SK-N-SH (cell line): ENCODE data around the gene ADORA3. TPM values are rescaled to one million over a fixed set of nuclear protein-coding genes. Genes with fewer than 3 reads are reported as not detected.

Experiments
- CTCF ChIA-PET: fragments of 300-600, 350-600 bp; formaldehyde crosslinking; extraction: SDS; loops from one replicate; lab custom pipeline; 2021; lab: Yijun Ruan, JAX
- POLR2A ChIA-PET: fragments of 350-600 bp; sonication (Branson Sonifier 250); formaldehyde crosslinking; extraction: SDS; loops from one replicate; lab custom pipeline; 2020; ENCODE audit warnings: antibody characterized with exemption, inconsistent platforms; lab: Yijun Ruan, JAX
- DNase-seq: peaks from one replicate; pipeline ENCODE4 v3.0.0; 2012
- H2AFZ ChIP-seq: fragments of 200-600 bp; sonication (generic); 2 replicates; pipeline ENCODE4 v1.8.1; 2016; ENCODE audit warnings: antibody characterized with exemption, mild to moderate bottlenecking, low read depth
- H3F3A ChIP-seq: fragments of 200-600 bp; sonication (generic); replicated peaks from 2 replicates; pipeline ENCODE3; 2016; ENCODE audit warnings: antibody characterized with exemption, mild to moderate bottlenecking; ENCODE audit not compliant: insufficient read depth
- H3K27ac ChIP-seq, 2 experiments: fragments of 200-500 bp in 1 of 2; fragments of 200-600 bp in 1 of 2; sonication (Bioruptor generic) in 1 of 2; sonication (generic), shearing (Covaris generic) in 1 of 2; 2 replicates each; pipeline versions ENCODE4 v1.5.1 to v1.6.1; 2014 to 2016; ENCODE audit warnings: low read depth in 2 of 2, inconsistent platforms in 1 of 2, low read length in 1 of 2, mild to moderate bottlenecking in 1 of 2, mixed read lengths in 1 of 2
- H3K27me3 ChIP-seq: fragments of 200-600 bp; sonication (generic), shearing (Covaris generic); 2 replicates; pipeline ENCODE4 v1.6.1; 2016; ENCODE audit warnings: mixed run types; ENCODE audit not compliant: insufficient read depth
- H3K36me3 ChIP-seq, 2 experiments: fragments of 200-500 bp in 1 of 2; fragments of 200-600 bp in 1 of 2; sonication (Bioruptor generic) in 1 of 2; sonication (generic) in 1 of 2; replicated peaks in 1 of 2; 2 replicates each; pipeline versions ENCODE3 to v1.5.1; 2014 to 2016; ENCODE audit warnings: low read length in 1 of 2, mild to moderate bottlenecking in 1 of 2; ENCODE audit not compliant: insufficient read depth in 2 of 2, control insufficient read depth in 1 of 2
- H3K4me1 ChIP-seq, 2 experiments: fragments of 200-500 bp in 1 of 2; fragments of 200-600 bp in 1 of 2; sonication (Bioruptor generic) in 1 of 2; sonication (generic), shearing (Covaris generic) in 1 of 2; 2 replicates each; pipeline versions ENCODE4 v1.5.1 to v1.6.1; 2014 to 2016; ENCODE audit warnings: low read depth in 1 of 2, low read length in 1 of 2, mixed run types in 1 of 2; ENCODE audit not compliant: insufficient read depth in 2 of 2, control insufficient read depth in 1 of 2
- H3K4me2 ChIP-seq: fragments of 200-600 bp; sonication (generic), shearing (Covaris generic); 2 replicates; pipeline ENCODE4 v1.6.1; 2017; ENCODE audit warnings: mixed run types
- H3K4me3 ChIP-seq, 2 experiments: fragments of 200-500 bp in 1 of 2; fragments of 200-600 bp in 1 of 2; sonication (Bioruptor generic) in 1 of 2; sonication (generic), shearing (Covaris generic) in 1 of 2; 2 replicates each; pipeline versions ENCODE4 v1.5.1 to v1.8.1; 2014 to 2016; ENCODE audit warnings: low read depth in 2 of 2, inconsistent platforms in 1 of 2, low read length in 1 of 2, mild to moderate bottlenecking in 1 of 2, mixed read lengths in 1 of 2, moderate library complexity in 1 of 2
- H3K79me2 ChIP-seq: fragments of 200-600 bp; sonication (generic); 2 replicates; pipeline ENCODE4 v1.8.1; 2017; ENCODE audit warnings: mild to moderate bottlenecking; ENCODE audit not compliant: insufficient read depth
- H3K9ac ChIP-seq: fragments of 200-600 bp; sonication (generic); 2 replicates; pipeline ENCODE4 v1.6.1; 2017; ENCODE audit warnings: mixed run types
- H3K9me2 ChIP-seq: fragments of 200-600 bp; sonication (generic); 2 replicates; pipeline ENCODE4 v1.6.1; 2017; ENCODE audit warnings: mixed run types
- H3K9me3 ChIP-seq: fragments of 200-600 bp; sonication (generic); 2 replicates; pipeline ENCODE4 v1.6.1; 2017; ENCODE audit warnings: mixed run types, mild to moderate bottlenecking, moderate library complexity
- H4K20me1 ChIP-seq: fragments of 200-600 bp; sonication (generic); 2 replicates; pipeline ENCODE4 v1.6.1; 2017; ENCODE audit warnings: mild to moderate bottlenecking, mixed run types; ENCODE audit not compliant: insufficient read depth
- CHD2 ChIP-seq: fragments of 150-350 bp; IDR thresholded peaks from 2 replicates; pipeline ENCODE4 v1.6.1; 2018; ENCODE audit warnings: low read length; ENCODE audit not compliant: partially characterized antibody
- ELF1 ChIP-seq: IDR thresholded peaks from 2 replicates; pipeline ENCODE4 v1.4.0; 2012
- EP300 ChIP-seq, 2 experiments: IDR thresholded peaks; 2 replicates each; pipeline versions ENCODE4 v1.4.0 to v1.6.1; 2012; ENCODE audit warnings: borderline replicate concordance in 1 of 2, low read depth in 1 of 2, low read length in 1 of 2
- FOXM1 ChIP-seq: IDR thresholded peaks from 2 replicates; pipeline ENCODE4 v1.4.0; 2012; ENCODE audit warnings: low read depth, mild to moderate bottlenecking
- GABPA ChIP-seq: IDR thresholded peaks from 2 replicates; pipeline ENCODE4 v1.4.0; 2012; ENCODE audit warnings: low read depth, mild to moderate bottlenecking
- MXI1 ChIP-seq: IDR thresholded peaks from 2 replicates; pipeline ENCODE4 v1.6.1; 2012; ENCODE audit warnings: mild to moderate bottlenecking, low read depth, low read length, improper control_type of control experiment
- POLR2AphosphoS5 ChIP-seq: IDR thresholded peaks from 2 replicates; pipeline ENCODE4 v1.6.1; 2012; ENCODE audit warnings: low read depth, low read length
- RCOR1 ChIP-seq: fragments of 150-350 bp; IDR thresholded peaks from 2 replicates; pipeline ENCODE4 v1.6.1; 2017; ENCODE audit warnings: antibody characterized with exemption, low read length
- RFX5 ChIP-seq: IDR thresholded peaks from 2 replicates; pipeline ENCODE4 v1.6.1; 2012; ENCODE audit warnings: mild to moderate bottlenecking, improper control_type of control experiment, low read length
- SMC3 ChIP-seq: IDR thresholded peaks from 2 replicates; pipeline ENCODE4 v1.6.1; 2012; ENCODE audit warnings: low read depth, low read length, improper control_type of control experiment
- TCF12 ChIP-seq: IDR thresholded peaks from 2 replicates; pipeline ENCODE4 v1.4.0; 2012
- YY1 ChIP-seq: IDR thresholded peaks from 2 replicates; pipeline ENCODE4 v1.4.0; 2012; ENCODE audit warnings: low read depth, mild to moderate bottlenecking
- ZBTB33 ChIP-seq: IDR thresholded peaks from 2 replicates; pipeline ENCODE4 v1.4.0; 2012; ENCODE audit warnings: low read depth, borderline replicate concordance
- WGBS: methylation state at CpG from one replicate; pipeline ENCODE4 v1.1.6; 2017; ENCODE audit warnings: low lambda C conversion rate; 5-methylcytosine and 5-hydroxymethylcytosine counted together
- polyA plus RNA-seq, 3 experiments: library from polyadenylated mRNA; depleted of rRNA; stranded (reverse); fragments of >200 nt; gene quantifications; 2 replicates each; pipeline ENCODE4 v1.2.3, GENCODE V29; 2012
- TF ChIP-seq, protein P1 (sequence below): IDR thresholded peaks from 2 replicates; pipeline ENCODE4 v1.4.0; 2012; ENCODE audit warnings: low read depth
- TF ChIP-seq, protein P2 (sequence below): fragments of 150-350 bp; IDR thresholded peaks from 2 replicates; pipeline ENCODE4 v1.6.1; 2017; ENCODE audit warnings: antibody characterized with exemption, low read length, low read depth, borderline replicate concordance
- TF ChIP-seq, protein P3 (sequence below): IDR thresholded peaks from 2 replicates; pipeline ENCODE4; 2012
- TF ChIP-seq, protein P4 (sequence below): IDR thresholded peaks from 2 replicates; pipeline ENCODE4 v1.6.1; 2012; ENCODE audit warnings: mild to moderate bottlenecking, low read depth, low read length, moderate library complexity

ADORA3 gene
- polyA plus RNA-seq, 1 of the 3 experiments (the other 2 are of a cell fraction), result not detected

- no peak for TF ChIP-seq ZBTB33
Observed at GRCh38 chr1:111496398-111496797, 7.0 kb downstream of the ADORA3 start (continued).

GRCh38 chr1:111491070-111491469 lies 12.4 kb downstream of the ADORA3 start:
- WGBS, result 53% methylated on average over 5 of the region's 7 CpGs
- Histone ChIP-seq H4K20me1 (no peaks in the 10 kb centered on the region), H3K9me3 (no peaks in the 10 kb centered on the region), H3K9me2 (no peaks in the 10 kb centered on the region), H3F3A (no peaks in the 10 kb centered on the region), H3K79me2 (no peaks in the 10 kb centered on the region), H3K36me3 (no peaks in the 10 kb centered on the region), H3K4me2 (no peak overlapping the region), H3K27me3 (no peaks in the 10 kb centered on the region), H3K4me3 (no peak overlapping the region), H3K27ac (no peak overlapping the region), H3K9ac (no peak overlapping the region), H3K4me1 (no peaks in the 10 kb centered on the region), H2AFZ (no peak overlapping the region)
- DNase-seq, result no peak
- POLR2A ChIA-PET, result no interaction called here
- TF ChIP-seq TCF12, result no peak
- CTCF ChIA-PET, result interaction anchor here (0.9 to 2.3 kb wide), 2 partner anchors 17 to 278 kb away, joined by 3 to 12 read pairs; no protein-coding TSS in a partner anchor

DNA sequence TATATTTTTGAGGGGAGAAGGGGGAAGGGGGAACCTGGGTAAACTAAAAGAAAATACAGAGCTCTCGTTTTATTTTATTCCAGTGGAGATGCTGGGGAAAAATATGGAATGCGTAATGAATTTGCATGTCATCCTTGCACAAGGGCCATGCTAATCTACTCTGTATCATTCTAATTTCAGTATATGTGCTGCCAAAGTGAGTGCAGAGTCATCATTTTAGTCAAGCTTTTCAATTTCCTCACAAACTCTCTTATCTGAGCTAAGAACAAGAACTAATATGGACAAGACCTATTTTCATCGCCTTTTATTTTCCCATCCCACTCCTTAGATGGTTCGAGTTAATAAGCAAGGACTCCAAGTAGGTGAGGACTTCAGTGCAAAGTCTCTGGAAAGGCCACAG lies 13.2 kb downstream of the ADORA3 start:
- H3K4me2 ChIP-seq, result no peak overlapping the region
- H3K9me3 ChIP-seq, result no peaks in the 10 kb centered on the region
- TF ChIP-seq ELF1, result no peak
- TF ChIP-seq, protein P1, sequence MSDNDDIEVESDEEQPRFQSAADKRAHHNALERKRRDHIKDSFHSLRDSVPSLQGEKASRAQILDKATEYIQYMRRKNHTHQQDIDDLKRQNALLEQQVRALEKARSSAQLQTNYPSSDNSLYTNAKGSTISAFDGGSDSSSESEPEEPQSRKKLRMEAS, result no peak
- TF ChIP-seq TCF12, result no peak
- TF ChIP-seq FOXM1, result no peak
- TF ChIP-seq MXI1, result no peak
- no peak for TF ChIP-seq EP300 (IDR thresholded peaks at IDR 0.05; ENCODE audit: borderline replicate concordance in 1 of 2, low read depth in 1 of 2, low read length in 1 of 2)
- TF ChIP-seq POLR2AphosphoS5, result no peak
- TF ChIP-seq YY1, result no peak
- no peak for TF ChIP-seq RFX5
- TF ChIP-seq, protein P2, sequence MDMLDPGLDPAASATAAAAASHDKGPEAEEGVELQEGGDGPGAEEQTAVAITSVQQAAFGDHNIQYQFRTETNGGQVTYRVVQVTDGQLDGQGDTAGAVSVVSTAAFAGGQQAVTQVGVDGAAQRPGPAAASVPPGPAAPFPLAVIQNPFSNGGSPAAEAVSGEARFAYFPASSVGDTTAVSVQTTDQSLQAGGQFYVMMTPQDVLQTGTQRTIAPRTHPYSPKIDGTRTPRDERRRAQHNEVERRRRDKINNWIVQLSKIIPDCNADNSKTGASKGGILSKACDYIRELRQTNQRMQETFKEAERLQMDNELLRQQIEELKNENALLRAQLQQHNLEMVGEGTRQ, result no peak
- TF ChIP-seq, protein P3, sequence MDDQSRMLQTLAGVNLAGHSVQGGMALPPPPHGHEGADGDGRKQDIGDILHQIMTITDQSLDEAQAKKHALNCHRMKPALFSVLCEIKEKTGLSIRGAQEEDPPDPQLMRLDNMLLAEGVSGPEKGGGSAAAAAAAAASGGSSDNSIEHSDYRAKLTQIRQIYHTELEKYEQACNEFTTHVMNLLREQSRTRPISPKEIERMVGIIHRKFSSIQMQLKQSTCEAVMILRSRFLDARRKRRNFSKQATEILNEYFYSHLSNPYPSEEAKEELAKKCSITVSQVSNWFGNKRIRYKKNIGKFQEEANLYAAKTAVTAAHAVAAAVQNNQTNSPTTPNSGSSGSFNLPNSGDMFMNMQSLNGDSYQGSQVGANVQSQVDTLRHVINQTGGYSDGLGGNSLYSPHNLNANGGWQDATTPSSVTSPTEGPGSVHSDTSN, result no peak
- TF ChIP-seq, protein P4, sequence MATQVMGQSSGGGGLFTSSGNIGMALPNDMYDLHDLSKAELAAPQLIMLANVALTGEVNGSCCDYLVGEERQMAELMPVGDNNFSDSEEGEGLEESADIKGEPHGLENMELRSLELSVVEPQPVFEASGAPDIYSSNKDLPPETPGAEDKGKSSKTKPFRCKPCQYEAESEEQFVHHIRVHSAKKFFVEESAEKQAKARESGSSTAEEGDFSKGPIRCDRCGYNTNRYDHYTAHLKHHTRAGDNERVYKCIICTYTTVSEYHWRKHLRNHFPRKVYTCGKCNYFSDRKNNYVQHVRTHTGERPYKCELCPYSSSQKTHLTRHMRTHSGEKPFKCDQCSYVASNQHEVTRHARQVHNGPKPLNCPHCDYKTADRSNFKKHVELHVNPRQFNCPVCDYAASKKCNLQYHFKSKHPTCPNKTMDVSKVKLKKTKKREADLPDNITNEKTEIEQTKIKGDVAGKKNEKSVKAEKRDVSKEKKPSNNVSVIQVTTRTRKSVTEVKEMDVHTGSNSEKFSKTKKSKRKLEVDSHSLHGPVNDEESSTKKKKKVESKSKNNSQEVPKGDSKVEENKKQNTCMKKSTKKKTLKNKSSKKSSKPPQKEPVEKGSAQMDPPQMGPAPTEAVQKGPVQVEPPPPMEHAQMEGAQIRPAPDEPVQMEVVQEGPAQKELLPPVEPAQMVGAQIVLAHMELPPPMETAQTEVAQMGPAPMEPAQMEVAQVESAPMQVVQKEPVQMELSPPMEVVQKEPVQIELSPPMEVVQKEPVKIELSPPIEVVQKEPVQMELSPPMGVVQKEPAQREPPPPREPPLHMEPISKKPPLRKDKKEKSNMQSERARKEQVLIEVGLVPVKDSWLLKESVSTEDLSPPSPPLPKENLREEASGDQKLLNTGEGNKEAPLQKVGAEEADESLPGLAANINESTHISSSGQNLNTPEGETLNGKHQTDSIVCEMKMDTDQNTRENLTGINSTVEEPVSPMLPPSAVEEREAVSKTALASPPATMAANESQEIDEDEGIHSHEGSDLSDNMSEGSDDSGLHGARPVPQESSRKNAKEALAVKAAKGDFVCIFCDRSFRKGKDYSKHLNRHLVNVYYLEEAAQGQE, result no peak
- TF ChIP-seq GABPA, result no peak
- TF ChIP-seq SMC3, result no peak
- no peak for TF ChIP-seq CHD2
- TF ChIP-seq RCOR1, result no peak
- CTCF ChIA-PET, result interaction anchor here (0.7 to 2.3 kb wide), 3 partner anchors 18 to 279 kb away, joined by 3 to 12 read pairs (median 3); no protein-coding TSS in a partner anchor
- H3F3A ChIP-seq, result no peaks in the 10 kb centered on the region
- no peak overlapping the region for H3K9ac ChIP-seq
- H3K27ac ChIP-seq, result no peak overlapping the region
- no peaks in the 10 kb centered on the region for H3K36me3 ChIP-seq
- H4K20me1 ChIP-seq, result no peaks in the 10 kb centered on the region
- no peaks in the 10 kb centered on the region for H3K9me2 ChIP-seq
- H3K79me2 ChIP-seq, result no peaks in the 10 kb centered on the region
- H3K4me1 ChIP-seq, result no peaks in the 10 kb centered on the region
- H2AFZ ChIP-seq, result no peak overlapping the region
- WGBS, result 48% methylated on average over 4 of the region's 4 CpGs
- POLR2A ChIA-PET, result no interaction called here
- no peak for DNase-seq
- no peak overlapping the region for H3K4me3 ChIP-seq
- no peaks in the 10 kb centered on the region for H3K27me3 ChIP-seq
